Right ventricle myocardium superior (tissue), 1 donor: ENCODE data around the gene SGK2. TPM values are rescaled to one million over a fixed set of nuclear protein-coding genes. Genes with fewer than 3 reads are reported as not detected.

Experiments
- ATAC-seq: fragments of 200-7000 bp; cut with Tn5 transposase; one replicate; pipeline ENCODE4 v1.9.1; 2020; ENCODE audit warnings: mild to moderate bottlenecking; ENCODE audit not compliant: poor library complexity
- DNase-seq: peaks from one replicate; pipeline ENCODE4 v3.0.0-alpha.2; 2020
- intact Hi-C: fragments of 100-400 bp; cut with DNase I; formaldehyde crosslinking; loops from one replicate; pipeline ENCODE4 v1.11.2; 2022
- total RNA-seq: library from RNA; stranded (reverse); fragmentation: NEBNext Ultra II Directional; extraction: Animal tissue kit (Norgen Biotek cat#: 25700); gene quantifications from one replicate; pipeline ENCODE4 v1.2.1, GENCODE V29; 2021
- donor health status: DM: no; HTN: yes; CAD: no; lungs with severe emphysema.

The SGK2 gene
- total RNA-seq, 1 donor from 2014 or later = 0.38 TPM

DNA sequence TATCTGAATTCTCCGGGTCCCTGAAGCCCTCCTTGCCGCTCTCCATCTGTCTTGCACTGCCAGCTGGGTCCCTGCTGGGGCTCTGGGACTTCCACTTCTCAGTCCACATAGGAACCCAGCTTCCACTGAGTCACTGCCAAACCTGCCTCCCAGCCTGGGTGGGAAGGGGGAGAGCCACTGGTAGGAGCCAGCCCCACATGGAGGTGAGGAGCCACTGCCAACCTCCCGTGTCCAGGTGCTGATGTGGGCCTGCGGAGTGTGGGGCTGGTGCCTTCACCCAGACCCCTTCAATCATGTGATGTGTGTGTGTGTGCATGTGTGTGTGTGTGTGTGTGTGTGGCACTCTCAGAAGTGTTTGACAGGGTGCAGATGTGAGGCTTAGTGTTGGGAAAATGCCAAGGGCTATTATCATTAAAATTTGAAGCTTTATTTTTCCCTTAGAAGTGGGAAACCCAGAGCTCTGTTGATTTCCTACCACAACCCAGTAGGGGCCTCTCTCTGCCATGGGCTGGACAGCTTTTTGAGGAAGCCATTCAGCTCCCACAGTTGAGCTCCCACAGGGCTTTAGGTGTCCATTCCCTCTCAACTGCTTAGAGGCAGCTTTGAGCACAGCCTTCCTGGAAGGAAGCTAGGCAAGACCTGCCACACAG lies 9.3 kb upstream of the SGK2 start:
- DNase-seq = no peak
- no peak for ATAC-seq

DNA sequence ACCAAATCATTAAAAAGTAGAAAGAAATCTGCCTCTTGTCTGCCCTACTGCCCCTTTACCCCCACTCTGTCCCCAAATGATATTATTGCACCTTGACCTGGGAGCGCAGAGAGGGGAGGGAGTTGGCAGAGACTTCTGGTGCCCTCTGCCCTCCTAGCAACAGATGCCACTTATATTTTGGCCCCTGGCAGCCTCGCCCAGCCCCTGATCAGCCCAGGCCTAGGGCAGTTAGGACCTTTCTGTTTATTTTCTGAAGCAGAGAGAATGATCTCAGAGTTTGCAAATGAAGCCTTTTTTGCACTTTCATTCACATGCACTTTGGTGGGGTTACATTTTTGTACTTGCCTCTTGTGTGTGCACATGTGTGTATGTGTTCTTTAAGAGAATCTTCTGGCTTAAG lies 8.4 kb upstream of the SGK2 start:
- intact Hi-C loops = no loop called here
- DNase-seq (peak; percentile 15), ATAC-seq (no peak)

More for the DNA sequence above, 9.3 kb upstream of the SGK2 start:
- intact Hi-C loops = no loop called here

DNA sequence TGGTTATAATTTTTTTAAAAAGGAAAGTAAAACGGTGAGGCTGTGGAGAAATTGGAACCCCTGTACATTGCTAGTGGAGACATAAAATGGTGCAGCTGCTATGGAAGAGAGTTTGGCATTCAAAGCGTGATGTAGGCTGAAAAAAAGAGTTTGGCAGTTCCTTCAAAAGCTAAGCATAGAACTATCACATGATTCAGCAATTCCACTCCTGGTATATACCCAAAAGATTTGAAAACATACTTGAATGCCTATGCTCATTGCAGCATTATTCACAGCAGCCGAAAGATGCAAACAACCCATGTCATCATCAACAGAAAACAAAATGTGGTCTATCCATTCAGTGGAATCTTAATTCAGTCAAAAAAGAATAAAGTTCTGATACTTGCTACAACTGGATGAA lies 4.5 kb upstream of the SGK2 start:
- intact Hi-C loops = no loop called here
- ATAC-seq (no peak), DNase-seq (no peak)

DNA sequence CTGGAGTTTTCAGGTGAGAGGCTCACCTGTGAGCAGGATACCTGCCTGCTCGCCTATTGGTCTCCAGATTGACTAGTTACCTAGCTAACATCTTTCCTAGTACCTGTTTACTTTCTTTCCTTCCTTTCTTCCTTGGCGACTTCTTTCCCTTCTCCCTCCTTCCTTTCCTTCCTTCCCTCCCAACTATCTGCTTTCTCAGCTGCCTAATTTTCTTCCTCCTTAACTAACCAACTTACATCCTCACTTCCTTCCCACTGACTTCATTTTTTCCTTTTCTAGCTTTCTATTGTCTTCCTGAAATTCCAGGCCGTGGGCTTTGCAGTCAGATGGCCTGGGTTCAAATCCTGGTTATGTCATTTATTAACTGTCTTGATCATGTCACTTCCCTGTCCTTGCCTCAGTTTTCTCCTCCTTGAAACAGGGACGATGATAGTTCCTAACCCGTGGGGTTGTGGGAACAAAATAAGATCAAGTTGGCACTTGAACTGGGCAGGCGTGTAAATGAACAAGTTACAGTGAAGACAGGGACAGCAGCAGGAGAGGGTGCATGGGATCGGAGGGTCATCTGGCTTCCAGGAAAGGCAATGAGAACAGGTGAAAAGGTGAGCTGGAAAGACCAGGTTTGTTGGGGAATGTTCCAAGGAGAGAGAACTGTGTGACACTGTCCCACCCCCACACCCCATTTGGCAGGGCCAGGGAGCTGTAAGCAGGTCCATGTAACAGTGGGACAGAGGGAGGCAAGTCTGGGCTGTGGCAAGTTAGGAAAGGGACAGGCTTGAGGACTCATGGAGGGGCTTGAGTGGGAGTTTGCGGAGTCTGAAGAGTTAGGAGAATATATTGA lies 540 bp downstream of the SGK2 start:
- intact Hi-C loops = no loop called here
- DNase-seq (peak; percentile 17), ATAC-seq (no peak)

DNA sequence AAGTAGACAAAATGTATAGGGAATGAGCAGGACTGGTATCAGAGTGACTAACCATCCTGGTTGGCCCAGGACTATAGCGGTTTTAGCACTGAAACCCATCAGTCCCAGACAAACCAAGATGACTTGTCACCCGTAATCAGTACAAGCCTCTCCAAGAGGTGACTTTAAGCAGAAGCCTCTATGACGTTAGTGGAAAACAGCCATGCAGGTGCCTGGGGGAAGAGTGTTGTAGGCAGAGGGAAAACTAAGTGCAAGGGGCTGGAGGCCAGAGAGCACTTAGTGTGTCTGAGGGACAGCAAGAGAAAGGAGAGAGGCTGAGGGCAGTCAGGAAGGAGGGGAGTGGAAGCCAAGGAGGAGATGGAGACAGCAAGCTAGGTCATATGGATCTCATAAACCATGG lies 2.1 kb downstream of the SGK2 start:
- DNase-seq (no peak), ATAC-seq (no peak)
- intact Hi-C loops = no loop called here

DNA sequence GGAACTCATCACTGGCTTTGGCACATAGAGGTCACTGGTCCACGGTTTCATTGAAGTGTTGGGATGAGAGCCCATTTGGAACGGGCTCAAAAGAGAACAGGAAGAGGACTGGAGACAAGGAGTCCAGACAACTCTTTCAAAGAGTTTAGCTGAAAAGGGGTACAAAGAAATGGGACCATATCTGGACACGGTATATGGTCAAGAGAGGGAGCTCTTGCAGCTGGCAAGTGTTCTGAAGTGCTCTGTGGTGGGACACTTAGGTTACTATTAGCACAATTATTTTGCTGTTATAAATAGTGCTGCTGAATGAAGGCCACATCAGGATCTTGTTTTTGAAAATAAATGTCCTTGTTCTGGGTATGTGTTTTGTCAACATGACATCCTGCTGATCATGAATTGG lies 4.6 kb downstream of the SGK2 start:
- DNase-seq (peak; percentile 5), ATAC-seq (no peak)
- intact Hi-C loops = no loop called here

DNA sequence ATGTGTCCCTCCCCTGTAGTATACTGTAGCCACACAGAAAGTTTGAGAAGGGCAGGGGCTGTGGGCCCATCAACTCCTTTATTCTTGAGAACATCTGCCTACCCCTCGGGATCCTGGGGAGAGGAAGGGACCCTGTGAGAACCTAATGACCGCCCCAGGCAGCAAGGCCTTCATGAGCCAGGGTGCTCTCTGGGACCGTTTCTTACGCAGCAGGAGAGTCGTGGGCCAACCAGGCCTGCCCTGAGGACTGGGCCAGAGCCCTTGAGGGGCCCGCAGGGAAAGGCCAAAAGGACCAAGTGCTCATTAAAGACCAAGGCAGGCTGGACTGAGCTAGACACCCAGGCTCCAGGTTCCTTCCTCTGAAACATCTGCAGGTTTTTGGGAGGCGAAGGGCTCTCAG lies 5.2 kb downstream of the SGK2 start:
- DNase-seq (peak; percentile 2), ATAC-seq (no peak)
- intact Hi-C loops = no loop called here

DNA sequence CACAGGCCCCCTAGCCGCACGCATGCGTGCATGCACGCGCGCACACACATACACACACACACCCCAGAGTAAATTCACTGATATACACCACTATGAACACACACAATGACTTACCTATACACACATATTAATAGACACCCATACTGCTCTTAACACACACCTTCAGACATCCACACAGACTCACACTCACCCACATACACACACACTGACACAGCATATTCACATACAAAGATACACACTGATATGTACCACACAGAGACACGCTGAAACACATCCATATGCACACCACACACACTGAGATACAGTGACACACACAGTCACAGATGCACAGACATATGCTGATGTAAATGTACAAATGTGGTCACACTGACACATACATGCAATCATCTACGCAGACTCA lies 5.6 kb downstream of the SGK2 start:
- ATAC-seq (no peak), DNase-seq (no peak)
- intact Hi-C loops = no loop called here

DNA sequence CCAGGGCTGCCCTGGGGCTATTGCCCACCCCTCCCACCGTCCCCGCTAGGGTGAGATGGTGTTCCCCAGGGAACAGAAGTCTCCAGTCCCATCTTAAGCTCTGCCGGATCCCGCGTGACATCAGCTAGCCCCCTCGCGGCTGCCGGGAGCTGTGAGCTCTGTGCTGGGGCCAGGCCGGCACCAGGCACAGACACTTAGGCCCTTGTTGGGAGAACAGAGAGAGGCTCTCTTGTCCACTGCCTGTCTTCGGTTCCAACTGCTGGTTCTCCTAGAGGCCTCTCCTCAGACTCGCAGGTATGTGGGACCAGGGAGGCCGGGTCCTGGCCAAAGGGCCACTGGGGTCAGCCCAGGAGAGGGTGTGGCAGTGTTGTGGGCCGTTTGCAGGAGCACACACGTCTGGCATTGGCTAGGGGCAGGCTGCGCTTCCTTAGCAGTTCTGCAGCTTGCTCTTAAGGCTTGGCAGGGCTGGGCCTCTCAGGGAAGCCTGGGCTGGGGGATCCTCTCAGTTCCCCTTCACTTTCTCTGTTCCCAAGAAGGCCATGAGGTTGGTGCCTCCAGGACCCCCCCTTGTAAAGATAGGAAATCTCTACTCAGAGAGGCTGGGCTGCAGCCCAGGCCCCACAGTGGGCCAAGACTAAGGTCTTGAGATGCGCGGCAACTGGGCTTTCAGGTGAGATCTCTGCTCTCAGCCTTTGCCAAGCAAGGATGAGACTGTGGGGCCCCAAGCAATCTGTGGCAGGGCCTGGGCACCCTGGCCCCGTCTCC lies 6.3 kb downstream of the SGK2 start:
- ATAC-seq (no peak), DNase-seq (no peak)
- intact Hi-C loops = no loop called here

DNA sequence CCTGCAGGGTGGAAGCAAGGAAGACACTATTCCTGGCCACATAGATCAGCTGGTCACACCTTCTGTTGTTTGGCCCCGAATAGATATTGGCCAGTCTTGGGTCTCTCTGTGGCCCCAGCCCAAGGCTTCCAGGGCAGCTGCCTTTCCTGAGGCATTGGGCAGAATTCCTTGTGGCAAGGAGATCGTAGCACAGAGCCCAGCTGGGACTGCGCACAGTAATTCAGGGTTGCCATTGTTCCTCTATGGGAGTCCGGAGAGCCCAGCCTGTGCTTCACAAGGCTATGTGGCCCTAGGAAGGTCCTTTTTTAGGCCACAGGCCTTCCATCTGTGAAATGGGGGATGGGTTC lies 6.9 kb downstream of the SGK2 start:
- ATAC-seq = no peak

DNA sequence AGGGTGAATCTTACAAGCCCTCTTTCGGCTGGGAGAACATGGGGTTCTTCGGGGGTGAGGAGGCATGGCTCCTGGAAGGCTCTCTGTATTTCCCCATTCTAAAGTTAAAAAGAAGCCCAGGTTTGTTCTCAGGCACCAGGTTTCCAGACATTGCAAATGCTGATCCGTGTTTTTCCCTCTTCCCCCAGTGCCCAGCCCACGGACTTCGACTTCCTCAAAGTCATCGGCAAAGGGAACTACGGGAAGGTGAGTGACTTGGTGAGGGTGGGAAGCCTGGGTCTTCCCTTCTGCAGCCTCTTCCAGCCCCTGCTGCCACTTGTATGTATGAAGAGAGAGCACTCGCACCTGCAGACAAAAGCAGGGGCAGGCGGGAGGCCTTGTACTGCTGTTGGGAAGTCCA lies 8.7 kb downstream of the SGK2 start:
- intact Hi-C loops = no loop called here
- DNase-seq (no peak), ATAC-seq (no peak)

More for the DNA sequence above, 6.9 kb downstream of the SGK2 start:
- intact Hi-C loops = no loop called here
- no peak for DNase-seq

DNA sequence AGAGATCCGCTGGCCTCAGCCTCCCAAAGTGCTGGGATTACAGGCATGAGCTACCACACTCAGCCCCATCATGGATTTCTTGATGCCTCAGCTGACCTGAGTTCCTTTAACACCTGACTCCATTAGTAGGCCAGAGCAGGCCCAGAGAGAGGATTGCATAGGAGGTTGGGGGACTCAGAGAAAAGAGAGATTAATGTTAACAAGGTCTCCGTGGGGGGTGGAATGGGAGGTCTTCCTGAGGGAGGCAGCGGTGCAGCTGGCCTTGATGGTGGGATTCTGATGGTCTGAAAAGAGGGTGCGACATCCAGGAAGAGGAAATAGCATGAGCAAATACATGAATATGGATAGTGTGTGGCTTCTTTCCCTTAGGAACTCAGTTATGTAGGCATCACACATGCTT lies 9.9 kb downstream of the SGK2 start:
- DNase-seq = no peak
- intact Hi-C loops = no loop called here
- no peak for ATAC-seq

DNA sequence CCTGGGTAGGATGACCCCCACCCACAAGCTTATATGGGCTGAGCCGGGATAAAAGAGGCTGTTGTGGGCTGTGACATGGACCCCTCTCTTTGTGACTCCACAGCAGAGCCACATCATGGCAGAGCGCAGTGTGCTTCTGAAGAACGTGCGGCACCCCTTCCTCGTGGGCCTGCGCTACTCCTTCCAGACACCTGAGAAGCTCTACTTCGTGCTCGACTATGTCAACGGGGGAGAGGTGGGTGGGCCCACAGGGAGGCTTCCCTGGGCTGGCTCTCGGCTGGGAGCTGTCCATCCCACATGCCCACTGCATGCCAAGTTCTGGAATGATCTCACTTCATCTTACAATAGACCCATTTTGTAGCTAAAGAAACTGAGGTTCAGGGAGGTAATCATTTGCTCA lies 10.5 kb downstream of the SGK2 start:
- DNase-seq = no peak
- no peak for ATAC-seq
- intact Hi-C loops = no loop called here

DNA sequence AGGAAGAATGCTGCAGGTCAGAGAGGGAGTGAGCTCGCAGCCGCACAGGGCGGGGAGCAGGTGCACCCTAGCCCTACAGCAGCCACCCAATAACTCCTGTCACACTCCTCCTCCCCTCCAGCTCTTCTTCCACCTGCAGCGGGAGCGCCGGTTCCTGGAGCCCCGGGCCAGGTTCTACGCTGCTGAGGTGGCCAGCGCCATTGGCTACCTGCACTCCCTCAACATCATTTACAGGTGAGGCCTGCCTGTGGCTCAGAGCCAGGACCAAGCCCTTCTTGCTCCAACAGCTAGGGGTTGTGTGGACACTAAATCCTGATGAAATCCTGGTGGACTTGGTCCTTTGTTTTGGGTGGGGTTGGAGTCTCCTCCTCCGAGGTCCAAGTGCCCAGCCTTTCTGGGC lies 11.7 kb downstream of the SGK2 start:
- no peak for ATAC-seq
- no peak for DNase-seq
- intact Hi-C loops = no loop called here

DNA sequence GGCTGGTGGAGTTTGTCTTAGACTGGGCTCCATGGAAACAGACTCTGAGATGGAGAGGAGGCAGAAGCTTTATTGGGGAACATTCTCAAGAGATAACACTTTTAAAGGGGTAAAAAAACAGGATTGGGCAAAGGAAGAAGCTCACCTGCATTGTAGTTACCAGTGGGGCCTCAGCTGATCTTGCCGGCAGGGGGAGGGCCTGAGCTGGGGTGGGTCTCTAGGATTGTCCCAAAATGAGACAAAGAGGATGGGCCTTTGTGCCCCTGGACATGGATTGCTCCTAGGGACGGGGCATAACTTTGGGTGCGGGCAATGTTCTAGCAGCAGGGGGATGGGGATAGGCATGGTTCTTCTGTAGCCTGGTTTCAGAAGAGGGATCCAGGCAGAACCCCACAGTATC lies 12.5 kb downstream of the SGK2 start:
- intact Hi-C loops = no loop called here
- ATAC-seq = no peak
- no peak for DNase-seq

DNA sequence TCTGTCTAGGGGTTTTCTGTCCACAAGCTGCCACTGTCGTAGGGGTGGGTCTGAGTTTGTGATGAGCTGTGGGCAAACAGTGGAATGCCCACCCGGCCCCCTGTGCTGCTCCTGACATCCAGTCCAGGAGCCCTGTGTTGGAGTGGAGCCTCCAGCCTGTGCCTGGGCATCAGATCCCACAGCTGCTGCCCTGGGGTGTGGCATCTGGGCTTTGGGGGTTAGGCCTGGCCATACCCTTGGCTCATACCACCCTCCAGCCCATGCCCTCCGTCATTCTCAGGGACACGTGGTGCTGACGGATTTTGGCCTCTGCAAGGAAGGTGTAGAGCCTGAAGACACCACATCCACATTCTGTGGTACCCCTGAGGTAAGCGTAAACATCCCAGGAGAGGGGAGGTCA lies 12.9 kb downstream of the SGK2 start:
- intact Hi-C loops = no loop called here
- ATAC-seq (no peak), DNase-seq (no peak)

DNA sequence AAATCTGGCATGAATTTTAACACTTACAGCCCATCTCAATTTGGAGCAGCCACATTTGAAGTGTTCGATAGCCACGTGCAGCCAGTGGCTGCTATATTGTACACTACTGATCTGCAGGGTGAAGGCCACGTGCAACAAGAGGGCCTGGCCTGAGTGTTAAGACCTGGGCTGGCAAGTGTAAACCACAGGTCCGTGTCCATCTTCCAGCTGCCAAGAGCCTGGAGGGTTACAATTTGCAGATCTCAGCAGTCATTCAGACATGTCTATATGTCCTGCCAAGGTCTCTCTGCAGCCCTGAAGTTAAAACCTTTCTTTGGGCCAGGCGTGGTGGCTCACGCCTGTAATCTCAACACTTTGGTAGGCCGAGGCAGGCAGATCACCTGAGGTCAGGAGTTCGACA lies 14.1 kb downstream of the SGK2 start:
- ATAC-seq = no peak
- intact Hi-C loops = no loop called here
- DNase-seq = no peak

DNA sequence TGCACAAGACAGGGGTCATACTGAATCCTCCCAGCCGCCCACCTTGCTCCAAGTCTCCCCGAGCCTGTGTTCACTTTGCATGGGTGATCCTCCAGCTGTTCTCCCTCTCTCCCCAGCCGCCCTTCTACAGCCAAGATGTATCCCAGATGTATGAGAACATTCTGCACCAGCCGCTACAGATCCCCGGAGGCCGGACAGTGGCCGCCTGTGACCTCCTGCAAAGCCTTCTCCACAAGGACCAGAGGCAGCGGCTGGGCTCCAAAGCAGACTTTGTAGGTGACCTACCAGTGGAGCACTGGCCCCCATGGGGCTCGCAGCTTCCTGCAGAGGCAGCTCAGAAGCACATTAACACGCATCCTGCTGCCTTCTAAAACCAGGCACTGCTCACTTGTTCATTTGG lies 17.3 kb downstream of the SGK2 start:
- peak; percentile 57 for DNase-seq
- ATAC-seq = peak; percentile 39
- intact Hi-C loops = no loop called here

DNA sequence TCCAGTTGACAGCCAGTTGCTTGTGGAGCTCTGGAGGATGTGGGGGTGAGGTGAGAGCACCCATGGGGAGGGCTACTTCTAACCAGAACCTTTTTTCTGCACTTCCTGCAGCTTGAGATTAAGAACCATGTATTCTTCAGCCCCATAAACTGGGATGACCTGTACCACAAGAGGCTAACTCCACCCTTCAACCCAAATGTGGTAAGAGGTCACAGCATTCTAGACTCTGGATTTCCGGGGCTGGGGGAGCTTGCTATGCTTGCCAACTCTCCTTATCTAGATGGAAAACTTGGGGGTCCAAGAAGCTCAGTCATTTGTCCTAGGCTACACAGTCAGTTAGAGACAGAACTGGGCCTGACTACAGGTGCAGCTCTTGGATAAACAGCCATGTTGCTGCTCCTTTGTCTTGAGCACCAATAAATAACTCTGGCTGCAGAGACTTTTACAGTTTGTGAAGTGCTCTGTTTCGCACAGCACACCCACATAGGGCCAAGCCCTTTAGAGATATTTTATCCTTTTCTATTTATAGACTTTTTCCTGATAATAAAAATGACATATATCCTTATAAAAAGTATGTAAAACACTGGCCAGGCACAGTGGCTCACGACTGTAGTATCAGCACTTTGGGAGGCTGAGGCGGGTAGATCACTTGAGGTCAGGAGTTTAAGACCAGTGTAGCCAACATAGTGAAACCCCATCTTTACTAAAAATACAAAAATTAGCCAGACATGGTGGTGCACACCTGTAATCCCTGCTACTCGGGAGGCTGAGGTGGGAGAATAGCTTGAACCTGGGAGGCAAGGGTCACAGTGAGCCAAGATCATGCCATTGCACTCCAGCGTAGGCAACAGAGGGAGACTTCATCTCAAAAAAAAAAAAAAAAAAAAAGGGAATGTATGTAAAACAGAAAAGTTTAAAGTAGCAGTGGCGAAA lies 21.3 kb downstream of the SGK2 start:
- ATAC-seq = no peak
- DNase-seq = no peak
- intact Hi-C loops = no loop called here
